Cardiac muscle cell (in vitro differentiated cells and primary cell): Measurements from ENCODE around the gene DOHH. TPM values are rescaled to one million over a fixed set of nuclear protein-coding genes. Genes with fewer than 3 reads are reported as not detected.

Source experiments
- DNase-seq, 2 donors: peaks; one replicate each; pipeline versions ENCODE4 v3.0.0 to v3.0.0-alpha.2; 2010 to 2017; ENCODE audit warnings: low read depth in 1 of 2, low spot score in 1 of 2
- H3K27ac ChIP-seq: fragments of 200-600 bp; sonication (generic); 2 replicates; pipeline ENCODE4 v1.5.1; 2016
- H3K27me3 ChIP-seq: fragments of 200-600 bp; sonication (generic); 2 replicates; pipeline ENCODE4 v1.6.0; 2016; ENCODE audit warnings: control low read depth
- H3K36me3 ChIP-seq: fragments of 200-600 bp; sonication (generic); 2 replicates; pipeline ENCODE4 v1.5.1; 2016; ENCODE audit warnings: control low read depth
- H3K4me1 ChIP-seq: fragments of 200-600 bp; sonication (generic); 2 replicates; pipeline ENCODE4 v1.8.1; 2017; ENCODE audit warnings: low read depth, mild to moderate bottlenecking, mixed run types
- H3K4me3 ChIP-seq: fragments of 200-600 bp; sonication (generic); 2 replicates; pipeline ENCODE4 v1.5.1; 2016; ENCODE audit warnings: mild to moderate bottlenecking
- H3K9me3 ChIP-seq: fragments of 200-600 bp; sonication (generic); 2 replicates; pipeline ENCODE4 v1.5.1; 2017; ENCODE audit warnings: low read depth, mild to moderate bottlenecking, control low read depth
- polyA plus RNA-seq: library from polyadenylated mRNA; unstranded; fragments of >200 nt; fragmentation: Nextera tagmentation; extraction: Ambion mirVana; gene quantifications from 2 replicates; pipeline ENCODE4 v1.2.1, GENCODE V29; 2016
- total RNA-seq: library from RNA; depleted of rRNA; stranded (reverse); fragments of >200 nt; gene quantifications from 2 replicates; pipeline ENCODE4 v1.2.3, GENCODE V29; 2016
- TF ChIP-seq, protein P1 (sequence below): IDR thresholded peaks from 2 replicates; pipeline ENCODE4 v1.5.1; 2012; ENCODE audit warnings: low read depth, mild to moderate bottlenecking, low read length

The DOHH gene
- total and polyA plus RNA-seq, 2 experiments from 2014 or later = 16.2 to 21.0 TPM

DNA sequence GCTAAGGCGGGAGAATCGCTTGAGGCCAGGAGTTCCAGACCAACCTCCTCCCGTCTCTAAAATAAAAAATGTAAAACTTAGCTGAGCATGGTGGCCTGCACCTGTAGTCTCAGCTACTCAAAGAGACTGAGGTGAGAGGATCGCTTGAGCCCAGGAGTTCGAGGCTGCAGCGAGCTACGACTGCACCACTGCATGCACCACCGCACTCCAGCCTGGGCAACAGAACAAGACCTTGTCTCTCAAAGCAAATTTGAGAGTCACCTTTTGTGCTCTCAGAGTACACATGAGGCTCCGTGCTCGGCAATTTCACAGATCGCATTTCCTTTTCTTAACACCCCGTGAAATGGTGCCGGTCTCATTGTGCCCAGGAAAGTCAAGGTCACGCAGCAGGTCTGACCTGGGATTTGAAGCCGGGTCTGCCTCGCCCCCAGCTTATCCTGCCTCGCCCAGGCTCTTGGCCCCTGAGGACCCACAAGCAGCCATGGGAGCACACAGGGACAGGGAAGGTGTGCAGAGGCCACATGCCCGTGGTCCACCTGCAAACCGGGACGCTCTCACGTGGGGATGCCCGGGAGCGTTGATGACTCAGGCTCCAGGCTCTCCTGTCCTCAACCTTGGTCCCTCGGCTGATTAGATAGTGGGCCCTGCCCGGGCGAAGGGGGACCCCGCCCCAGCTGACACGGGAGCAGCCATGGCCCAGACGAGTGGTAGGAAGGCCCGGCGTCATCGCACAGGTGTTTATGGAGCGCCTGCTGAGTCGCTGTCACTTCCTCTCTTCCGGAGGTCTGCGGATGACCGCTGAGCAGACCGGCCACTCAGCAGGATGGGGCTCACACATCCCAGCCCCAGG, 19.0 kb downstream of the DOHH start:
- Histone ChIP-seq H3K36me3 (no peaks in the 10 kb centered on the region), H3K9me3 (no peaks in the 10 kb centered on the region), H3K27ac (no peak overlapping the region), H3K4me1 (no peaks in the 10 kb centered on the region), H3K4me3 (no peak overlapping the region), H3K27me3 (no peaks in the 10 kb centered on the region)
- DNase-seq = no peak
- TF ChIP-seq, protein P1, sequence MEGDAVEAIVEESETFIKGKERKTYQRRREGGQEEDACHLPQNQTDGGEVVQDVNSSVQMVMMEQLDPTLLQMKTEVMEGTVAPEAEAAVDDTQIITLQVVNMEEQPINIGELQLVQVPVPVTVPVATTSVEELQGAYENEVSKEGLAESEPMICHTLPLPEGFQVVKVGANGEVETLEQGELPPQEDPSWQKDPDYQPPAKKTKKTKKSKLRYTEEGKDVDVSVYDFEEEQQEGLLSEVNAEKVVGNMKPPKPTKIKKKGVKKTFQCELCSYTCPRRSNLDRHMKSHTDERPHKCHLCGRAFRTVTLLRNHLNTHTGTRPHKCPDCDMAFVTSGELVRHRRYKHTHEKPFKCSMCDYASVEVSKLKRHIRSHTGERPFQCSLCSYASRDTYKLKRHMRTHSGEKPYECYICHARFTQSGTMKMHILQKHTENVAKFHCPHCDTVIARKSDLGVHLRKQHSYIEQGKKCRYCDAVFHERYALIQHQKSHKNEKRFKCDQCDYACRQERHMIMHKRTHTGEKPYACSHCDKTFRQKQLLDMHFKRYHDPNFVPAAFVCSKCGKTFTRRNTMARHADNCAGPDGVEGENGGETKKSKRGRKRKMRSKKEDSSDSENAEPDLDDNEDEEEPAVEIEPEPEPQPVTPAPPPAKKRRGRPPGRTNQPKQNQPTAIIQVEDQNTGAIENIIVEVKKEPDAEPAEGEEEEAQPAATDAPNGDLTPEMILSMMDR = no peak

DNA sequence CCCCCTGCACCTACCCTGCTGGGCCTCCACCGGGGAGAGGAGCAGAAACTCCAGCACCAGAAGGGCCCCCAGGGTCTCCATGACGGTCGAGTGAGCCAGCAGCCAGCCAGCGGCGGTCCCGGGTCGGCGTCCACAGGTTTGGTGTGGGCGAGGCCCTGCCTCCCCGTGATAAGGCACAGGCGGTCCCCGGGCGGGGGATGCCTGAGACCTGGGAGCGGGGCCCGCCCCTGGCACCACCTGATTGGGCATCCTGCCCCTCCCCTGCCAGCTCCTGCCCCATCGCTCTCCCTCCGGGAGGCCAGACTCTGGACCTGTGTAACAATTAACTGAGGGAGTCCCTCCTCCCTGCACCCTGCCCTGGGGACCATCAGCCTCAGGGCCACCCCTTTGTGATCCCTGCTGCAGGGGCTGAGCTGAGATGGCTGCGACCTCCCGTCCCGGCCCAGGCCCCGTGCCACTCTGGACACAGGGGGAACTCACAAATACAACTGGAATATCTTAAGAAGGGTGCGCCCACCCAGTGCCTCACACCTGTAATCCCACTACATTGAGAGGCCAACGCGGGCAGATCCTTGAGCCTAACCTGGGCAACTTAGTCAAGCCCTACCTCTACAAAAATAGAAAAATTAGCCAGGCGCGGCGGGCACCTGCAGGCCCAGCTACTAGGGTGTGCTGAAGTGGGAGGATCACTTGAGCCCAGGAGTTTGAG, 19.9 kb downstream of the DOHH start, which contains the start of gene SMIM24:
Gene SMIM24 (minus strand): TSS at position 143 of the 709 bp plus-strand sequence. CDS start 62 bp downstream, at position 81.
- Histone ChIP-seq H3K27me3 (no peaks in the 10 kb centered on the region), H3K9me3 (no peaks in the 10 kb centered on the region), H3K36me3 (no peaks in the 10 kb centered on the region), H3K27ac (no peak within 1 kb of the TSS), H3K4me1 (no peaks in the 10 kb centered on the region), H3K4me3 (no peak within 1 kb of the TSS)
- DNase-seq = no peak
- TF ChIP-seq, protein P1 = no peak

DNA sequence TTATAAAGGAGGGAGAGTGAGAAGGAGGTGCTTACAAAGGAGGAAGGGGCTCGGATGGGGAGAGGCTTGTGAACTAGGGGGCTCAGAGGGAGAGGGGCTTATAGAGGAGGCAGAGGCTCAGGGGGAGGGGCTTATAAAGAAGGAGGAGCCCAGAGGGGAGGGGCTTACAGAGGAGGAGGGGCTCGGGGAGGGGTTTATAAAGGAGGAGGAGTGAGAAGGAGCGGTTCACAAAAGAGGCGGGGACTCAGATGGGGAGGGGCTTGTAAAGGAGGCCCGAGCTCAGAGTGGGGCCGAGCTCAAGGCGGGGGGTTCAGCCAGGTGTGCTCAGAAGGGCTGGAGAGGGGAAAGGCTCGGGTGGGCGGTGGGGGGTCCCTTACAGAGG, 20.6 kb downstream of the DOHH start:
- Histone ChIP-seq H3K9me3 (no peaks in the 10 kb centered on the region), H3K4me3 (no peak overlapping the region), H3K27me3 (no peaks in the 10 kb centered on the region), H3K27ac (no peak overlapping the region), H3K4me1 (no peaks in the 10 kb centered on the region), H3K36me3 (no peaks in the 10 kb centered on the region)
- TF ChIP-seq, protein P1 = no peak
- DNase-seq = no peak

DNA sequence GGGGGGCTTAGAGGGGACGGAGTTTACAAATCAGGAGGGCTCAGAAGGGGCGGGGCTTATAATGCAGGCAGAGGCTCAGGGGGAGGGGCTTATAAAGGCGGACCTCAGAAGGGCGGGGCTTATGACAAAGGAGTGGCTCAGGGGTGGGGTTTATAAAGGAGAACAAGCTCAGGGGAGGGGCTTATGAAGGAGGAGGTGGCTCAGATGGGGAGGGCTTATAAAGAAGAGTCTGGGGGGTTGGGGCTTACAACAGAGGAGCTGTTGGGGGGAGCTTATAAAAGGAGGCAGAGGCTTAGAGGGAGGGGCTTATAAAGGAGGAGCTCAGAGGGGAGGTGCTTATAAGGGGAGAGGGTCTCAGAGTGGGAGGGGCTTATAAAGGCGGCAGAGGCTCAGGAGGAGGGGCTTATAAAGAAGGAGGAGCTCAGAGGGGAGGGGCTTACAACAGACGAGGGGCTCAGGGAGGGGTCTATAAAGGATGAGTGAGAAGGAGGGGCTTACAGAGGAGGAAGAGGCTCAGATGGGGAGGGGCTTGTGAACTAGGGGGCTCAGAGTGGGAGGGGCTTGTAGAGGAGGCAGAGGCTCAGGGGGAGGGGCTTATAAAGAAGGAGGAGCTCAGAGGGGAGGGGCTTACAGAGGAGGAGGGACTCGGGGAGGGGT, 21.2 kb downstream of the DOHH start:
- Histone ChIP-seq H3K36me3 (no peaks in the 10 kb centered on the region), H3K9me3 (no peaks in the 10 kb centered on the region), H3K4me3 (no peak overlapping the region), H3K4me1 (no peaks in the 10 kb centered on the region), H3K27ac (no peak overlapping the region), H3K27me3 (no peaks in the 10 kb centered on the region)
- TF ChIP-seq, protein P1 = no peak
- DNase-seq = peak in 1 of 2 donors; percentile 29

DNA sequence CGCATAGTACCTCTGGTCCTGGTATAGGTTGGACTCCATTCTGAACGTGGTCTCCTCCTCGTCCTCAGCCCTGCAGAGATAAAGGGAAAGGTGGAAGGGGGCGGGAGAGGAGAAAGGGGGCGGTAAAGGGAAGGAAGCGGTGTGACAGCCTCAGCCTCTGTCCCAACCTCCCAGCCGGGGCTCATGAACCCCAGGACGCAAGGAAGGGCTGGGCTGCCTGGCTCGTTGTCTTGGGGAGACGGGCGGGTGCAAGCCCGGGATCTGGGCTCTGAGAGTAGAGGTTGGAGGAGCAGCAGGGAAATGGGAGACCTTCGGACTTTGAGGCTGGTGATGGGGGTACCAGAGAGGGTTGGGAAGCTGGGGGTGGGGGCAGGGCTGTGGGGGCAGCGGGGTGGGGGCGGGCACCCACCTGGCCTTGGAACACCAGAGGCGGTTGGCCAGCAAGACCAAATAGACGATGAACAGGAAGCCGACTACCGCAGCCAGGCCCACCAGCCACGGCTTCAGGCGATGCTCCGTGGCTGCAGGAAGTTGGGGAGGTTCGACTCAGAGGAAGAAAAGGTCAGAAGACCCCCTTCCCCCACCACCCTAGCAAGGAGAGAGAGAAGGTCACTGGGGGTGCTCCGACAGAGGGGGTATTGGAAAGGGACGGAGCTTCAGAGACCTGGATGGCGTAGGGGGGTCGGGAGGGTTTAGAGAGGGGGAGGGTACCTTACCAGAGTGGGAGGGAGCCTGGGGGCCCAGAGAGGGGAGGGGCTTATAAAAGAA, 21.9 kb downstream of the DOHH start:
- DNase-seq = no peak
- Histone ChIP-seq H3K27me3 (no peaks in the 10 kb centered on the region), H3K27ac (no peak overlapping the region), H3K4me1 (no peaks in the 10 kb centered on the region), H3K9me3 (no peaks in the 10 kb centered on the region), H3K36me3 (no peaks in the 10 kb centered on the region), H3K4me3 (no peak overlapping the region)
- TF ChIP-seq, protein P1 = no peak
